Testis (tissue), 3 donors: Measurements from ENCODE around the gene PTPRN2. TPM values are rescaled to one million over a fixed set of nuclear protein-coding genes. Genes with fewer than 3 reads are reported as not detected.

Experiments
- DNase-seq: peaks from one replicate; pipeline ENCODE4 v3.0.0-alpha.2; 2019
- H3K27ac ChIP-seq, 2 donors: fragments of 200-600 bp; sonication (generic); one replicate each; pipeline ENCODE4 v1.5.1; 2019
- H3K27me3 ChIP-seq: fragments of 200-600 bp; sonication (generic); one replicate; pipeline ENCODE4 v1.5.1; 2019
- H3K36me3 ChIP-seq: fragments of 200-600 bp; sonication (generic); one replicate; pipeline ENCODE4 v1.5.1; 2017; ENCODE audit warnings: low read depth; ENCODE audit errors: missing control alignments
- H3K4me1 ChIP-seq: fragments of 200-600 bp; sonication (generic); one replicate; pipeline ENCODE4 v1.5.1; 2019
- H3K4me3 ChIP-seq, 2 donors: fragments of 200-600 bp; sonication (generic); one replicate each; pipeline ENCODE4 v1.5.1; 2017 to 2019
- H3K9me3 ChIP-seq: fragments of 200-600 bp; sonication (generic); one replicate; pipeline ENCODE4 v1.5.1; 2017
- POLR2A ChIP-seq: fragments of 450-650 bp; IDR thresholded peaks from one replicate; pipeline ENCODE4 v1.6.1; 2017; ENCODE audit warnings: antibody characterized with exemption, mild to moderate bottlenecking, moderate library complexity
- WGBS, 2 donors: methylation state at CpG; one replicate each; pipeline ENCODE4 v1.1.5; 2018; 5-methylcytosine and 5-hydroxymethylcytosine counted together
- intact Hi-C: fragments of 100-400 bp; cut with DNase I; formaldehyde crosslinking; loops from one replicate; pipeline ENCODE4 v1.15.1; 2023; ENCODE audit warnings: low total_unique reads
- polyA plus RNA-seq: library from polyadenylated mRNA; stranded (reverse); fragments of 350-450 nt; fragmentation: Illumina TruSeq; extraction: RNeasy Lipid Tissue Mini Kit (QIAGEN cat#74804); gene quantifications from one replicate; pipeline ENCODE4 v1.2.3, GENCODE V29; 2014; ENCODE audit warnings: low read depth, low replicate concordance; ENCODE audit not compliant: insufficient read depth
- total RNA-seq, 2 donors: library from RNA; depleted of rRNA; stranded (reverse); fragments of >200 nt; gene quantifications; one replicate each; pipeline ENCODE4 v1.2.3, GENCODE V29; 2016
- TF ChIP-seq, protein P1 (sequence below), 3 experiments: fragments of 450-650 bp in 2 of 3; fragments of 200-600 bp in 1 of 3; sonication (generic) in 1 of 3; IDR thresholded peaks; one replicate each; pipeline ENCODE4 v1.5.1; 2016 to 2019; ENCODE audit warnings: antibody characterized with exemption in 3 of 3, mild to moderate bottlenecking in 2 of 3, moderate library complexity in 1 of 3

PTPRN2 gene
- total and polyA plus RNA-seq, 3 donors from 2014 or later = 9.3 to 10.8 (median 9.8) TPM

DNA sequence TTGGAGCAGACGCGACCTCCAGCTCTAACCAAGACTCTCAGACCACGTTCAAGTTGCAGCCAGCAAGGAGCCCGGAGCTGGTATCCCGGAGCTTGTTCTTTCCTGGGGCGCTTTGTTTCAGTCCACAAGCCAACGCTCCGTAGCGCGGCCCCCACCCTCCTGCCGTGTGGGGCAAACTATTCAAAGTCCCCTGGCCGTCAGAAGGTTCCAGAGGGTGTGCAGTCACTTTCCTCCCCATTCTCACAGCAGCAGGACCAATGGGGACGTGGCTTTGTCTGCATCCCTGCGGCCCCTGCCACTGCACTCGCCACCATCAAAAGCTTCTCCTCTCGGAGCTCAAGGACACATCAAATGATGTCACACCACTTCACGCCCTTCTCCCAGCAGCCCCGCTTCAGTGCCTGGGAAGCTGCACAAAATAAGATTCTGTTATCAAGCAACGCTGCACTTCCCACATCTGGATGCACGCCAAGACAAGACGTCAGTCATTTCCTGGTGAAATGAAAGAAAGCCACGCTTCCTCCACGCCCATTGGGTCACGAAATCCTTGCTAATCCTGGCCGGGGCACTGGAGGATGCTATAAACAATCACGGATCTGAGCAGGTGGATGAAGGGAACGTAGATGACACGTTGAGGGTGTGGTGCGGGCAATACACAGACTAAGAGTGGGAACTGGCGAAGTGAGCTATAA lies 348.2 kb downstream of the PTPRN2 start:
- Histone ChIP-seq H3K36me3 (no peaks in the 10 kb centered on the region), H3K27me3 (no peaks in the 10 kb centered on the region), H3K4me1 (no peaks in the 10 kb centered on the region), H3K9me3 (no peaks in the 10 kb centered on the region), H3K4me3 (no peak overlapping the region), H3K27ac (no peak overlapping the region)
- no peak for TF ChIP-seq POLR2A
- TF ChIP-seq, protein P1, sequence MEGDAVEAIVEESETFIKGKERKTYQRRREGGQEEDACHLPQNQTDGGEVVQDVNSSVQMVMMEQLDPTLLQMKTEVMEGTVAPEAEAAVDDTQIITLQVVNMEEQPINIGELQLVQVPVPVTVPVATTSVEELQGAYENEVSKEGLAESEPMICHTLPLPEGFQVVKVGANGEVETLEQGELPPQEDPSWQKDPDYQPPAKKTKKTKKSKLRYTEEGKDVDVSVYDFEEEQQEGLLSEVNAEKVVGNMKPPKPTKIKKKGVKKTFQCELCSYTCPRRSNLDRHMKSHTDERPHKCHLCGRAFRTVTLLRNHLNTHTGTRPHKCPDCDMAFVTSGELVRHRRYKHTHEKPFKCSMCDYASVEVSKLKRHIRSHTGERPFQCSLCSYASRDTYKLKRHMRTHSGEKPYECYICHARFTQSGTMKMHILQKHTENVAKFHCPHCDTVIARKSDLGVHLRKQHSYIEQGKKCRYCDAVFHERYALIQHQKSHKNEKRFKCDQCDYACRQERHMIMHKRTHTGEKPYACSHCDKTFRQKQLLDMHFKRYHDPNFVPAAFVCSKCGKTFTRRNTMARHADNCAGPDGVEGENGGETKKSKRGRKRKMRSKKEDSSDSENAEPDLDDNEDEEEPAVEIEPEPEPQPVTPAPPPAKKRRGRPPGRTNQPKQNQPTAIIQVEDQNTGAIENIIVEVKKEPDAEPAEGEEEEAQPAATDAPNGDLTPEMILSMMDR (IDR thresholded peaks at IDR 0.05) = no peak
- DNase-seq = peak; percentile 70
- intact Hi-C loops = no loop called here
- WGBS, 2 donors = 34 to 68% methylated on average over 30 of the region's 30 CpGs

DNA sequence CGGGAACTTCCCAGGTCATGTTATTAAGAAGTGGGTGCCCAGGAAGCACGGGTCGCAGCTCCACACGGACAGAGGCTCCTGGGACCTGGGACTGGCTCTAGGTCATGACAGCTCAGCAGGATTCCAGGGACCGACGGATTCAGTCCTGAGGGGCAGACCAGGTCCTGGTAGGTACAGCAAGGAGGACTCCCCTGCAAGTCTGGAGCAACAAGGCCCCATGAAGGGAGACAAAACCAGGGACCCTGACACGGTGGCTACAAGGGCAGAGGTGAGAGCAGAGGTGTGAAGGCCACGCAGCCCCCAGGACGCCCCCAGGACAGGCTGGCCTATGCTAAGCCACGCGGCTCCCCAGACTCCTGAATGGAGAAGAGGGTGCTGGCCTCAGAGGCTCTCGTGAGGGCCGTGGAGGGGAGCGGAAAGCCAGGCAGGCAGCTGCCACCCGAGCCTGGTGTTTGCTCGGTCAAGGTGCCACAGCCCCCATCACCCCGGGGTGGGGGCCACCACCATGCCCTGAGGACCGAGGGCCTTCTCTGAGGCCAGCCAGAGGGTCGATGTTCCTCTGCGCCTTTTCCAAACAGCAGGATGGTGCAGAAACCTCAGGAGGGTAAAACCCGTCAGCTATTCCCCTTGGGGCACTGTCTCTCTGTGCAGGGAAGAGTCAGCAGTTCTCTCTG lies 348.9 kb downstream of the PTPRN2 start:
- H3K4me3 ChIP-seq = no peak overlapping the region
- intact Hi-C loops = no loop called here
- H3K36me3 ChIP-seq = no peaks in the 10 kb centered on the region
- H3K27me3 ChIP-seq = no peaks in the 10 kb centered on the region
- WGBS, 2 donors = 80 to 89% methylated on average over 13 to 21 of the region's 21 CpGs
- H3K4me1 ChIP-seq = no peaks in the 10 kb centered on the region
- H3K27ac ChIP-seq = no peak overlapping the region
- no peak for TF ChIP-seq POLR2A
- TF ChIP-seq, protein P1 (IDR thresholded peaks at IDR 0.05) = no peak
- no peaks in the 10 kb centered on the region for H3K9me3 ChIP-seq
- DNase-seq = no peak

DNA sequence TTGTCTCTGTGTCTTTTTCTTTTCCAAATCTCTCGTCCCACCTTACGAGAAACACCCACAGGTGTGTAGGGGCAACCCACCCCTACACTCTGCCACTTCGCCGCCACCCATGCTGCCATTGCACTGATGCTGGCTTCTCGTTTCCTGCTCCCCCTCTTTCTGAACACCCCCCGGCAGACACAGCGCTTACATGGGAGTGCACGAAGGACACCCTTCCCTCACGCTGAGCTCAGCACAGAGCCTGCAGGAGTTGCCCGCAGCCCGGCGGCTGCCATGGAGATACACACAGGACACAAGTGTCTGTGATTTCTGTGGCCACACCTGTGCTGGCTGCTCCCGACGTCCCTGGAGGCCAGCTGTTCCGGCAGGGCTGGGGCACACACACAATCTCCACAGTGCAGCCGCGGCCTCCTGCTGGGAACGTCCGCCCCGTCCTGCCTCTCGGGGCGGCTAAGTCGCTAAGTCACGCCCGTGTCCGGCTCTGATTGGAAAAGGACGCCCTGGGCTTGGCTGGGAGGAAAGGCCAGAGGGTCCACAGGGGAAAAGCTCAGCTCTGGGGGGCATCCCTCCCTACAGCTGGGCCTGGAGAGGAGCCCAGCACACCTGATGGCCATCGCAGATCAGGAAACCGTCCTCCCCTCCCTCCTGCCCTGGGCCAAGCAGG lies 349.8 kb downstream of the PTPRN2 start:
- Histone ChIP-seq H3K9me3 (no peaks in the 10 kb centered on the region), H3K4me3 (no peak overlapping the region), H3K36me3 (no peaks in the 10 kb centered on the region), H3K27me3 (no peaks in the 10 kb centered on the region), H3K27ac (no peak overlapping the region), H3K4me1 (no peaks in the 10 kb centered on the region)
- TF ChIP-seq, protein P1 (IDR thresholded peaks at IDR 0.05) = no peak
- TF ChIP-seq POLR2A = no peak
- 82 to 89% methylated on average over 6 to 29 of the region's 29 CpGs for WGBS, 2 donors
- no peak for DNase-seq
- intact Hi-C loops = no loop called here

DNA sequence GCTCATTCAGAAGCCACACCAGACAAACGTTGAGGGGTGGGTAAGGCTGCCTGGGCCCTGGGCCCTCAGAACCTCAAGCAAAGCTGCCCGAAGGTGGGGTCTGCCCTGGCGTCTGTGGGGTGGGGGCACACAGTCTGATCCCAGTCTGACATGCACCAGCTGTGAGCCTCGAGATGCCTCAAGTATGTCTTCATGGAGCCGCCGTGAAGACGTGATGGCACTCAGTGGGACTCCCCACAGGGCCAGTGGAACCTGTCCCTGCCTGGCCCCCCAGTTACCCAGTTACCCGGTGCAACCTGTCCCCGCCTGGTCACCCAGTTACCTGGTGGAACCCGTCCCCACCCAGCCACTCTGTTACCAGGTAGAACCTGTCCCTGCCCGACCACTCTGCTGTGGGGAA lies 351.2 kb downstream of the PTPRN2 start:
- TF ChIP-seq, protein P1 (IDR thresholded peaks at IDR 0.05) = no peak
- no peak for TF ChIP-seq POLR2A
- intact Hi-C loops = no loop called here
- Histone ChIP-seq H3K4me3 (no peak overlapping the region), H3K9me3 (no peaks in the 10 kb centered on the region), H3K27ac (no peak overlapping the region), H3K27me3 (no peaks in the 10 kb centered on the region), H3K36me3 (no peaks in the 10 kb centered on the region), H3K4me1 (no peaks in the 10 kb centered on the region)
- no peak for DNase-seq
- WGBS, 2 donors = 59 to 84% methylated on average over 5 to 11 of the region's 11 CpGs
